ENCODE data around the gene PKIB. TPM values are rescaled to one million over a fixed set of nuclear protein-coding genes. Genes with fewer than 3 reads are reported as not detected.

Gene PKIB
- total and polyA plus RNA-seq, 2 of the 4 experiments (the other 2 are of a cell fraction) = 6.3 to 13.1 TPM

- no peak overlapping the region for H3K27ac ChIP-seq (ENCODE audit: insufficient read depth, low read length)
- H2BK20ac ChIP-seq (ENCODE audit: low read depth, low read length) = no peak overlapping the region
- no peak overlapping the region for H4K8ac ChIP-seq (ENCODE audit: low read depth in 2 of 2, low read length in 2 of 2)
- no peak overlapping the region for H2AFZ ChIP-seq (replicated peaks; ENCODE audit: low read length, poor library complexity)
- H3K56ac ChIP-seq (ENCODE audit: extremely low read depth, insufficient read depth, low read length) = no peak overlapping the region
- no peaks in the 10 kb centered on the region for H3K27me3 ChIP-seq (ENCODE audit: control insufficient read depth, insufficient read depth, low read length)
- H4K5ac ChIP-seq (ENCODE audit: low read depth, low read length) = no peak overlapping the region
- H3K18ac ChIP-seq (ENCODE audit: low read depth, low read length) = no peak overlapping the region
- H2BK120ac ChIP-seq (ENCODE audit: low read depth, low read length) = no peak overlapping the region
- H2BK15ac ChIP-seq (ENCODE audit: low read depth, low read length) = no peak overlapping the region
- H3K4me2 ChIP-seq (ENCODE audit: low read depth, low read length) = no peak overlapping the region
- H3K9ac ChIP-seq (ENCODE audit: low read depth, low read length) = no peak overlapping the region
- no peaks in the 10 kb centered on the region for H3K9me3 ChIP-seq (ENCODE audit: control insufficient read depth, insufficient read depth, low read length)
- no peaks in the 10 kb centered on the region for H3K79me1 ChIP-seq (ENCODE audit: low read depth in 1 of 2, low read length in 2 of 2)
- TF ChIP-seq CHD1 (IDR thresholded peaks at IDR 0.05; ENCODE audit: low read depth, low read length) (no peak), RCOR1 (IDR thresholded peaks at IDR 0.05; ENCODE audit: insufficient replicate concordance, low read length) (no peak), MXI1 (IDR thresholded peaks at IDR 0.05; ENCODE audit: borderline replicate concordance, low read depth, low read length) (no peak), MAZ (IDR thresholded peaks at IDR 0.05; ENCODE audit: borderline replicate concordance, low read depth, low read length) (no peak), BHLHE40 (IDR thresholded peaks at IDR 0.05; ENCODE audit: low read depth, low read length) (no peak)
- no peaks in the 10 kb centered on the region for H3K4me1 ChIP-seq (ENCODE audit: control insufficient read depth, insufficient read depth, low read length)
- H3K9me1 ChIP-seq (ENCODE audit: insufficient read depth, low read length) = no peaks in the 10 kb centered on the region
- H3K4ac ChIP-seq (ENCODE audit: low read depth, low read length) = no peak overlapping the region
- in situ Hi-C loops (cut with MboI; ENCODE audit: low sequenced_read_pairs) = no loop called here
- no peak for DNase-seq
- H3K23ac ChIP-seq (ENCODE audit: low read depth, low read length) = no peak overlapping the region
- ChIA-PET POLR2A (ENCODE audit: unreplicated experiment) (no interaction called here), CTCF (no interaction called here)
- H4K91ac ChIP-seq (ENCODE audit: insufficient read depth, low read depth, low read length) = no peak overlapping the region
- intact Hi-C loops (cut with micrococcal nuclease) = no loop called here
- no peak overlapping the region for H3K14ac ChIP-seq (replicated peaks; ENCODE audit: low read depth, low read length)
- no peaks in the 10 kb centered on the region for H3K36me3 ChIP-seq (ENCODE audit: control insufficient read depth, insufficient read depth, low read length)
- no peak overlapping the region for H2AK5ac ChIP-seq (ENCODE audit: low read depth, low read length)
- H4K20me1 ChIP-seq (ENCODE audit: insufficient read depth, low read length) = no peaks in the 10 kb centered on the region
- BruUV-seq (replicated peaks) = no TSS peak
- H3K4me3 ChIP-seq (ENCODE audit: insufficient read depth, low read depth, low read length) = no peak overlapping the region
- dilution Hi-C loops (cut with HindIII; ENCODE audit: low sequenced_read_pairs, unreplicated experiment) = no loop called here
- no peak for ATAC-seq (ENCODE audit: low read depth)
- no peak overlapping the region for H2AK9ac ChIP-seq (replicated peaks; ENCODE audit: low read depth, low read length, poor library complexity)
- H2BK5ac ChIP-seq (ENCODE audit: low read depth, low read length, poor library complexity, severe bottlenecking) = no peak overlapping the region
These were observed 150.1 kb downstream of the PKIB start for GRCh38 chr6:122760330-122760729.

Data from IMR-90 (cell line).